GM18520 (cell line): ENCODE measurements around the gene ARID3B.
A peak's percentile ranks its signal among the peaks of the same experiment; 100 is the strongest.
"Not testable (repeated sequence)": the region's sequence is repeated elsewhere in the genome, so short reads cannot be mapped to it uniquely, and the experiment has no call there.

Experiments
- ATAC-seq: cut with Tn5 transposase; IDR thresholded peaks from one replicate; pipeline ENCODE4 v1.9.1; 2021; ENCODE audit not compliant: unreplicated experiment

ARID3B gene

DNA sequence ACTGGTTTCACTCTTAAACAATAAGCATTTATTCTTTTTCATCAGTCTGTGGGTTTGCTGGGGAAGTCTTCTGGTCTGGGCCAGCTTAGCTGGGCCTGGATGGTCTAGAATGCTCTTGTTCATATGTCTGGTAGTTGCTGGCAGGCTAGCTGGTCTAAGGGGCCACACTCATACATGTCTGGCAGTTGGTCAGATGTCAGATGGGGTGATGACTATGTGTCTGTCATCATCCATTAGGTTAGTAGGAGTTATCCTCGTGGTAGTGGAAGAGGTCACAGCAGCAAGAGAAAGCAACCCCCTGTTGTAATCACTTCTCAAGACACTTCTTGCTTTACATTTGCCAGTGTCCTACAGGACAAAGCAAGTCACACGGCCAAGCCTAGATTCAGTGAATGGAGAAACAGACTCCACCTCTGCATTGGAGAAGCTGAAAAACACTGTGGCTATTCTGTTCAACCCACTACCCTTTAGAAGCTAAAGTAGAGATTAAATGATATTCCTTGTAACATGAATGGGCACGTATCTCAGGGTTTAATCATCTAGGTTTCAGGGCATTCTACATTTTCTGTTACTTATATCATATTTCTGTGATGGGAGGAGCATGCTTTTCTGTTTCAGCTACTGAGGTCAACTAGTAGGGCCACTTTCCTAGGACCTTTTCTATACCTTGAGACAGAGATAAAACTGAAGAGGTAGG, 5.5 kb upstream of the ARID3B start:
- ATAC-seq, result no peak

DNA sequence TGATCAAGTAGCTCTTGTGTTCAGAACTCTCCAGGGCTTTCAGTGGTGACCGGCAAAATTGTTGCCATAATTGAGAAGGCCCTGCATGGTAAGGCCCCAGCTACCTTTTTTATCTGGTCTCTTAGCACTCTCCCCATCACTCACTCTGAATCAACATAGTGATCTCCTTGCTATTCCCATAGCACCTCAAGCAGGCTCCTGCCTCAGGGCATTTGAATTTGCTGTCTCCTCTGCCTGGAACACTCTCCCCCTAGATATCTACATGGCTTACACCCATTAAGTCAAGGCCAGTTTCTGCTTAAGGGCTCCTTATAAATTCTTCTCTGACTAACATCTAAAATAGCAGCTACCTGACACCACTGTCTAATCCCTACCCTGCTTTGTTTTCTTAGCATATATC, 3.3 kb upstream of the ARID3B start:
- ATAC-seq, result no peak

DNA sequence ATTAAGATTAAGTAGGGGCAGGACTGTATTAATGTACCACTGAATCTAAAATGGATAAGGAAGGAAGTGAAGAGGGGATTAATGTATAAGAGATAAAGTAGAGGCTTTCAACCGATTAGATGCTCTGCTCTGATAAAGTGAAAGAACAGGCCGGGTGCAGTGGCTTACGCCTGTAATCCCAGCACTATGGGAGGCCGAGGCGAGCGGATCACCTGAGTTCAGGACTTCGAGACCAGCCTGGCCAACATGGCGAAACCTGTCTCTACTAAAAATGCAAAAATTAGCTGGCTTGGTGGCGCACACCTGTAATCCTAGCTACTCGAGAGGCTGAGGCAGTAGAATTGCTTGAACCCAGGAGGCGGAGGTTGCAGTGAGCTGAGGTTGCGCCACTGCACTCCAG, 1.5 kb upstream of the ARID3B start:
- ATAC-seq, result not testable (repeated sequence)

DNA sequence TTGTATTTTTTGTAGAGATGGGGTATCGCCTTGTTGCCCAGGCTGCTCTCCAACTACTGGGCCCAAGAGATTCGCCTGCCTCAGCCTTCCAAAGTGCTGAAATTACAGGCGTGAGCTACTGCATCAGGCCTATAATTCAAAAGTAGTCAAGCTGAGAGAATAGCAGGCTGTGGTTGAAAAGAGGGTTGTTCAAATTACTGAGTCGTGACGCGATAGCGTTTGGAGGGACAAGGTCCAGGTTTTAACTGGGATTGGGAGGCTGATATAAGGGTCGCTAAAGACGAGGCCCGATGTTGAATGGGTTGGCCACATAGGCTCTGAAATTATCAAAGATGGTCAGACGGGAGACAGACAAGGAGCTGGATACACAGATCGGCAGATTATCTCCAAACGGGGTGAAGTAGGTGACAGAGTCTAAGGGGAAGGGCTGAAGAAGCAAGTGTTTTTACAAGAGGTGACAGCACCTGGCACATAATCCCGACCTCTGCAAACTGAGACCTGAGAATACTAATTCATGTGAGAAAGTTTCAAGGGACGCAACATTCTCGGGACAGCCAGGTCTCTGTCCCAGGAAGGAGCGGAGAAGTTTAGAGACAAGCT, 759 bp upstream of the ARID3B start:
- no peak for ATAC-seq

DNA sequence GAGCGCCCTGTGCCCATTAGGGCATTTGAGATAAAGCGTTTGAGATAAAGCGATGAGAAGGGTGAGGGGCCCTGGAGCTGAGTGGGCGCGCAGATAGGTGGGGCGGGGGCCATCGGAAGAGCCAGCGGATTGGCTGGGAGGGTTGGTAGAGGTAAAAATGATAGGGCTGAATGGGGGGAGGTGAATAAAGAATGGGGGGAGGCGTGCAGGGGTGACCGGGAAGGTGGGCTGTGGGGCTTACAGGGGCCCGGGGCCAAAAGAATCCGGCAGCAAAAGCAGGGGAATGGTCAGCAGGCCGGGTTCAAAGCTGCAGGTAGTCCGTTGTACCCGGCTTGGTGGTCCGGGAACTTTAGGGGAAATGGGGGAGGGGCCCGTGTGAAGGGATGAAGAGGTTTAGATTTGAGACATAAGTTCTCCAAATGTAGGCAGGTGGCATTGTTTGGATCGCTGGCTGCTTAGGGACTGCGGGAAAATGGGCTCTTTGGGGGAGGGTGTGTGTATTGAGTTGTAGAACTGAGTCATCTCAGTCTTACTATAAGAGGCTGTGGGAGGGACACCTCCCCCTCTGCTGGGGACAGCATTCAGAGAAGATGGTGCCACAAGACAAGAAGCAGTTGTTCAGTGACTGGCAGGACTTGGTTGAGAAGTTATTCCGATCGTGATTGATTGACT, 610 bp downstream of the ARID3B start:
- ATAC-seq, result peak; percentile 28

DNA sequence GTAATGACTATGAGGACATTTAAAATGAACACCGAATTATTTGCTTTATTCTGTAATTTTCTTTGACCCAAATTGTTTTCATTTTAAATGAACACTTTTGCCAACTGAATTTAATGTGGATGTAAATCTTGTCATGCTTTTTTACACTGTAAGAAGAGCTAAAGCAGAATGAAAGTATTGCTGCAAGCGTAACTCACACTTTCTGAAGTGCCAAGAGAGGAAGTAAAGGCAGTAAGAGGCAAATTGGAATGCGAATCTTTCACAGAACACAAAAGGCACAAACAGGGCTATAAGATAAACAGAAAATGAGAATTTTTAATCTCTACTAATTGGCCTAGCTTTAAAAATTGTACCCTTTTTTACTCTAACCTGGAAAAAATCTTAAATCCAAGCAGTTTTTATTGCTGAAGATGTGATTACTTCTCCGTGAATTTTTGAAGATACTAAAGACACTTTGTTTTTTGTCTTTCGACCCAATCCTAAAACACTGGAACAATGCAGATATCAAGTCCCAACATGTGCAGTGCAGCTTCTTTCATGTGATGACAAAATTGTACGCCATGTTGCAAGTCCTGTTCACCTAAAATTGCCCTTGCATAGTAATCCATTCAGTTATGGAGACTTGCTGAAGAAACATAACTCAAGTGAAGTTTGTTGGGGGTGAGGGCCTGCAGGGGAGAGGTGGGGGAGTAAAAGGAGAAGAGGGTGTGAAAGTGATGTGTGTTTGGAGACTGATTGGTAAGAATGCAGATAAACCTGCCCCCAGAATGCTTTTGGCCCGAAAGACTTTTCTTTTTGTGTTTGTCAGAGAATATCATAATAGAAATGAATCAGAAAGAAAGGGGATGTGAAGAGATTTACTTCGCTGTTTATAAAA, 1.4 kb downstream of the ARID3B start:
- no peak for ATAC-seq

DNA sequence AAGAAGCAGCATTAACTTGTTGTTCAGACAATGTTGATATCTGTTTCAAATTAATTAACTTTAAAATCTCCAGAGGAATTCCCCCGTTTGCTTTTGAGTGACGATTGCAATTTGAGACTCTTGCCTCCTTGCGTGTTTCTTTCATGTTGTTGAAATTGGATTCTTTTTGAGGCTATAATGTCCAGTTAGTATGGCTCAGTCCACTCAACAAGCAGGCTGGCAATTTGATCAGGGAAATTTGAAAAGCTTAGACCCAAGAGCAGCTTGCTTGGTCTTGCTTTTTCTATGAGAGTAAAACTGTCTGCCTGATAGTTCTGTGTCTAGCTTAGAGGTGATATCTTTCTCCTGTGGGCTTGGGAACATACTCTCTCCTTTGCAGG, 2.0 kb downstream of the ARID3B start:
- ATAC-seq, result no peak

DNA sequence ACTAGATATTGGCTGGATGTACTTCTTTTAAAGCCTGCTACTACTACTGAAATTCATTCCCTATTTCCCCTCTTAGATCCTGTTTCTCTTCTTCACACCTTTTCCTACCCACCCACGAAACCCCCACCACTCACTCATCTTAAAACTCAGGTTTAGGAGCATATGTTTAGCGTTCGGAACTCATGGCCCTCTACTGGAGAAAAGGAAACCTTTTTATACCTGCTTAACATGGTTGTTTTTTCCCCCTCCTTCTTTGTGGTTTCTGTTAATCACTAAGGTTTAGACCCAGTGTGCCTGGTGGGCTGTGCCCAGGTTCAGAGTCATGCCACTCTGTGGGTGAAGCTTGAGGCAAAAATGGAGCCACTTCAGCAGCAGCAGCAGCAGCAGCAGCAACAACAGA, 2.6 kb downstream of the ARID3B start:
- ATAC-seq, result no peak

DNA sequence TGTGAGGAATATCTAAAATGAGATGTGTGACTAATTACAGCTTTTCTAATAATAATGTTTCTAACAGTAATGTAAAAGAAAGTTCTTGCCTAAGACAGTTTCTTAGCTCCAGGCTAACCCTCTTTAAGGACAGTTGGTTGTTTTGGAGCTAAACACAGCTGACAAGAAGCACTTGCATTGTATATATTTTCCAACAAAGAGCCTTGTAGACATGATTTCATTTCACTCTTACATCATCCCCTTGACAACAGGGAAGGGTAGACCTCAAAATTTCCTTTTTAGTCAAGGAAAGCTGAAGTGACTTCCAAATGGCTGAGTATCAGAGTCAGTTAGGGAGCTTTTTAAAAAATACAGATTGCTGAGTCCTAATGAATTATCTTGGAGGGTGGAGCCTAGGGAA, 4.1 kb downstream of the ARID3B start:
- no peak for ATAC-seq

DNA sequence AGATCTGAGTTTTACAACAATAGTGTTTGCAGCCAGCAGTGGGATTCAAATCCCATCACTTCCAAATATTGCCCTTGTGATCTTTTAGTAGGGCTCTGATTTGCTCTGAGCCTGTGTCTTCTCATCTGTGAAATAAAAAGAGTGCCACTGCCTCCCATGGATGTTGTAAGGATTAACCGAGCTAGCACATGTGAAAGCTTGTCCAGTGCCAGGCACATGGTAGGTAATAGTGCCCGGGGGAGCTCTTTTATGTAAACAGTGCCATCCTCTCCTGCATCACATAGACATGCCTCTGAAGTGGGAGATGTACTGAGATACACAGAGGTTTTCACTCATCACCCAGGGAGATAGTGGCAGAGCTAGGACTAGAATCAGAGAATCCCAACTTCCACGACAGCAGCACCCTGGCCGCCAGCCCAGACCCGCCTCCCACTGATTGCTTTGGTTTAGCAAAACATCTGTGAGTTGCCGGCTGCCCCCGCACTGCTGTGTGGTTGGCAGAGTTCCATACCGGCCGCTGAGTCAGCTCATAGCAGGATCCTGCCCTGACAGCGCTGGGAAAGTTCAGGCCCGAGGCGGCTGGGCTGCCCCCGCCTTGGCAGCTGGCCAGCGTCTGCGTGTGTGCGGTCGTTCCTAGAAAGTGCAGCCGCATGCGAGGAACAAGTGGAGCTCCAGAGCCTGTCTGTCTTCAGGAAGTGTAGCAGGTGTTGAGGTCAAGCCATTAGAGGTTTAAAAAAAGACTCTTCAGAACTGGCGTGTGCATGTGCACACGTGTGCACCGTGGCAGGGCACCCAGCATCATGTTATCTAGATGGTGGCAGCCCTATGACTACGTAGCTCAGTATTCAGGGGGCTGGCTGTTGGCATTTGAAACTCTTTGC, 5.0 kb downstream of the ARID3B start:
- peak; percentile 33 for ATAC-seq

DNA sequence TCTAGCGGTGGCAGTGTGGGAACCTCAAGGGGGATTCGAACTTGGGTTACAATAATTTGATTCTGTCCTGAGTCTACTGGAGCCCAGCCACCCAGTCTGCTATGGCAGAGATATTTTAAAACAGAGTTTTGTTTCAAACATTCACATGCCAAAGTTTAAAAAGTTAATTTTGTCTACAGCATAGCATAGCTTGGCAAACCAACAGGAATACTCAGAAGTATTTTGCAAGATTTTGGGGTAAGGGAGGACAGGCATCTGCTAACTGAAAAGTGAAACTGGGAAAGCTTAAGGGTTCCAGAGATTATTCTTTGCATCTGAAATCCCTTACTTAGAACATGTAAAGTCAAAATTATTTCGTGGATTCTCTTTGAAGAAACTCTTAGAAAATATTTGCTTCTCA, 6.6 kb downstream of the ARID3B start:
- no peak for ATAC-seq

DNA sequence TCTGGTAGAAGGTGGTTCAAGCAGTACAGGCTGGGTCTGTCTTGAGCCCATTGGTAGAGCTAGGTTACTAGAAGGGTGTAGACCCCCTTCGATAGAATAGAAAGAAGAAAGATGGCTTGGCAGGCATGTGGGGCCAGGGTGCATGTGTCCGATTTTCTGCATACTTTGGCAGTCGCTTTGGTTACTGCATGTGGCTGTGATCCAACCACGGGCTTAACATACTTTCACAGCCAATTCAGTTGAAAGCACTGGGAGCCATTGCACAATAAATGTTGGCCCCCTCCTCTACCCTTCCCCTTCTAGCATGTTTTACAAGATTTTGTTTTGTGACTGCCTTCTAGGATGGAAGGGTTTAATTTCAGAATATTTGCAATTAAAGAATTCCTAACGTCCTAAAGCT, 7.2 kb downstream of the ARID3B start:
- ATAC-seq, result no peak

DNA sequence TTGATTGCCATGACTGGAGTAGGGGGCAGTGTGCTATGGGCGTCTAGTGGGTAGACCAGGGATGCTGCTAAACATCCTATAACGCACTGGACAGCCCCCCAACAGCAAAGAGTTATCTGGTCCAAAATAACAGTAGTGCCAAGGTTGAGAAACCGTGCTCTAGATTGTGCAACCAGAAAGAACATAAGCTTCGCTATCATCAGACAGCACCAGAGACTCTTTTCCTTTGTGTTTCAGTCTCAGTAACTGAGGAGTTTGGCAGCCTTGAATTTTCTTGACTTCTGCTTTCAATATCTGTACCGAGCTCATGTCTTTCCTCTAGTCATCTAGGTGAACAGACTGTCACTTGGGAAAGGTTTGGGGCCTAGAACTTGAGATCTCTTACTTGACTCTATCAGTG, 8.8 kb downstream of the ARID3B start:
- no peak for ATAC-seq

DNA sequence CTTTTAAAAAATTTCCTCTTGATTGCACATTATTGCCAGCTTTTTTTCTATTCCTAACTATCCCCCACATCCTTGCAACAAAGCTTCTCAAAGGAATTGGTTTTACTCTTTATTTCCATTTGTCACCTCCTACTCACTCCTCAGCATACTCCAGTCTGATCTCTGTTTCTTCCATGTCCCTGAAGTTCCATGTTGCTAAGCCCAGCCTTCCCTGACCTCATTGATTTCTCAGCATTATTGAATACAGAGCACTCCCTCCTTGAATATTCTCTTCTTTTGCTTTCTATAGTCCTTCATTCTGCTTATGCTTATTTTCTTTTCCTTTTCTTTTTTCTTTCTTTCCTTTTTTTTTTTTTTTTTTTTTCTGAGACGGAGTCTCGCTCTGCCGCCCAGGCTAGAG, 10.7 kb downstream of the ARID3B start:
- no peak for ATAC-seq

DNA sequence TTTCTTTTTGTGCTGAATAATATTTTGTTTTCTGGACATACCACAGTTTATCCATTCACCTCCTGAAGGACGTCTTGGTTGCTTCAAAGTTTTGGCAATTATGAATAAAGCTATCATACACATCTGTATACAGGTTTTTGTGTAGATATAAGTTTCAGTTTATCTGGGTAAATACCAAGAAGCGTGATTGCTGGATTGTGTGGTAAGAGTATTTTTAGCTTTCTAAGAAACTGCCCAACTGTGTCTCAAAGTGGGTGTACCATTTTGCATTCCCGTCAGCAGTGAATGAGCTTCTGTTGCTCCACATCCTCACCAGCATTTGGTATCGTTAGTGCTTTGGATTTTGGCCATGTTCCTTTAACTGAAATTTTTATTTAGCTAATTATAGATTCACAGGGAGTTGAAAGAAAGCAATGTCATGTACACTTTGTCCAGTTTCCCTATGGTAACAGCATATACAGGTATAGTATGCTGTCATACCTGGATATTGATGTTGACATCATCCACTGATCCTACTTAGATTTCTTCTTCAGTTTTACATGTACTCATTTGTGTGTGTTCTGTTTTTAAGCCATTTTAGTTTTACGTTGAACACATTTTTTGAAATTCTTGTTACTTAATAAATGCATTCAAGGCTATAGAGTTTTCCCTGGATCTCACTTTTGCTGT, 11.9 kb downstream of the ARID3B start:
- ATAC-seq, result no peak

DNA sequence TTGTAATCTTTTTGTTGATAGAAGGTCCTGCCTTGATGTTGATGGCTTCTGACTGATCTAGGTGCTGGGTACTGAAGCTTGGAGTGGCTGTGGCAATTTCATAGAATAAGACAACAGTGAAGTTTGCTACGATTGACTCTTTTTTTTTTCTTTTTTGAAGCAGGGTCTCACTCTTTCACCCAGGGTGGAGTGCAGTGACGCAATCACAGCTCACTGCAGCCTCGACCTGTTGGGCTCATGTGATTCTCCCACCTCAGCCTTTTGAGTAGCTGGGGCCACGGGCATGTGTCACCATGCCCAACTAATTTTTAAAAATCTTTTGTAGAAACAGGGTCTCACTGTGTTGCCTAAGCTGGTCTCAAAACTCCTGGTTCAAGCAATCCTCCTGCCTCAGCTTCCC, 14.2 kb downstream of the ARID3B start:
- ATAC-seq, result no peak

DNA sequence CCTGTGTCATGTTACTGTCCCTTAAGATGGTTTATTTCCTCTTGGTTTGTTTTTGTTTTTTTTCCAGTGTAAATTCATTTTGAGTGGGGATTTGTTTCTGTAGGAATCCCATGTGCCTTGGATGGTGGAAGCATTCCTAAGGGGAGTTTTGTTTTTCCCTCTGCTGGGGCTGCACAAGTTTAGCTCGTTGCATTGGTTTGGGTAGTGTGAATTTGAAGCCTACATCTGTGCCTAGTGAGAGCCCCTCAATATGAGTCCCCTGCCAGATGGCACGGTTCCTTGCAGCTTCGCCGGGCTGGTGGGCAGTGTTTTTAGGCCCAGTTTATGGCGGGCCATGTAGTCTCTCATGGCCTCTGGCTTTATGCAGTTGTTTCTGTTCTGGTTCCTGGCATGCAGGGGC, 17.7 kb downstream of the ARID3B start:
- ATAC-seq, result no peak

DNA sequence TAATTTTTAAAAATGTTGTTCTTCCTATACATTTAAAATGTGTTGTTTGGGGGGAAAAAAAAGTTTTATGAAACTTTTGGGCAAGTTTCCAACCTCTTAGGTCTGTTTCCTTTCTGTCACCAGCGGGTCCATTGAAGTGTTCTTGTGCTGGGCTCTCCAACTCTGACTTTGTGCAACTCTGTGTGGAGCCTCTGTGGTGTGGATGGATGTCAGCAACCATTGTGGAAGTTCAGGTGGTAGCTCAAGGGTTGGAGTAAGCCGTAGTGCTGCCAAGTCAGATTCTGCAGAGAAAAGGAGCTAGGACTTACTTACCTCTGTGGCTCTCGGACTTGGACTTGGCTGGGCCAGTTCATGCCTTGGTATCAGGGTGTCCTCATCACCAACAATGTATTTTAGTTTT, 22.4 kb downstream of the ARID3B start:
- no peak for ATAC-seq

DNA sequence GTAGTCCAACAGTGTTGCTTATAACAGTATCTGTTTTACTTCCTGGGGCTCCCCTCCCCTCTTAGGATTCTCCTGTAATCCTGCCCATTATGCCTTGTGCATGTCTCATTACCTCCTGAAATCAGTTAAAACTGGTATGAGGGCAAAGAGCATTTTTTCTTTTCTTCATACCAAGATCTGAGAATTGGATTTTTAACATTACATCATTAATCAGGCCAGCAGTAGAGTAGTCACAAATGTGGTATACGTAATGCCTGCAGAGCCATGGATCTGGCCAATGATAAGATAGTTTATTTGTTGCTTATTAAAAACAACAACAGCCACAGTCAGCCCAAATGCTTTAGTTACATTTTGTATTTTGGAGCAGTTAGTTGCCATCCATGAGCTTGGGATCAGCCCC, 23.2 kb downstream of the ARID3B start:
- no peak for ATAC-seq
